HL-60 (cell line): ENCODE data around the gene RFLNA.

ENCODE experiments used
- GABPA ChIP-seq: IDR thresholded peaks from 2 replicates; pipeline ENCODE4 v1.6.1; 2012; ENCODE audit warnings: low read depth
- POLR2AphosphoS5 ChIP-seq: IDR thresholded peaks from 2 replicates; pipeline ENCODE4 v1.6.1; 2012; ENCODE audit warnings: low read depth

- TF ChIP-seq POLR2AphosphoS5 (no peak), GABPA (no peak)
Observed at GRCh38 chr12:124347805-124348658, 53.1 kb downstream of the RFLNA start.
